Osteoblast (primary cell): ENCODE data around the gene RPS28. TPM values are rescaled to one million over a fixed set of nuclear protein-coding genes. Genes with fewer than 3 reads are reported as not detected.

Source experiments
- DNase-seq: peaks from one replicate; pipeline ENCODE4 v3.0.0; 2011; ENCODE audit warnings: low spot score, mixed read lengths; ENCODE audit not compliant: insufficient read length; ENCODE audit errors: missing footprints
- H2AFZ ChIP-seq: 2 replicates; pipeline ENCODE4 v1.6.0; 2011; ENCODE audit warnings: mild to moderate bottlenecking, low read length
- H3K27ac ChIP-seq: 2 replicates; pipeline ENCODE4 v1.5.1; 2011; ENCODE audit warnings: mild to moderate bottlenecking, low read depth, low read length, moderate library complexity
- H3K27me3 ChIP-seq: 2 replicates; pipeline ENCODE4 v1.6.0; 2012; ENCODE audit warnings: mild to moderate bottlenecking, control low read depth, inconsistent platforms, low read length, moderate library complexity; ENCODE audit not compliant: insufficient read depth
- H3K36me3 ChIP-seq: 2 replicates; pipeline ENCODE4 v1.5.1; 2011; ENCODE audit warnings: mild to moderate bottlenecking, low read length, control low read depth, moderate library complexity; ENCODE audit not compliant: insufficient read depth
- H3K4me1 ChIP-seq: 2 replicates; pipeline ENCODE4 v1.5.1; 2011; ENCODE audit warnings: mild to moderate bottlenecking, low read length, control low read depth, moderate library complexity; ENCODE audit not compliant: insufficient read depth
- H3K4me2 ChIP-seq: 2 replicates; pipeline ENCODE4 v1.6.0; 2011; ENCODE audit warnings: mild to moderate bottlenecking, low read length; ENCODE audit not compliant: insufficient read depth
- H3K4me3 ChIP-seq: fragments of 200-600 bp; sonication (generic); 3 replicates; pipeline ENCODE4 v1.5.1; 2012; ENCODE audit warnings: mild to moderate bottlenecking, low read length, inconsistent platforms; ENCODE audit not compliant: insufficient read depth
- H3K79me2 ChIP-seq: 2 replicates; pipeline ENCODE4 v1.6.0; 2012; ENCODE audit warnings: mild to moderate bottlenecking, low read length, control low read depth, inconsistent platforms; ENCODE audit not compliant: insufficient read depth
- H3K9me3 ChIP-seq: 2 replicates; pipeline ENCODE4 v1.5.1; 2011; ENCODE audit warnings: low read depth, low read length, control low read depth
- H4K20me1 ChIP-seq: 2 replicates; pipeline ENCODE4 v1.6.0; 2012; ENCODE audit warnings: mild to moderate bottlenecking, low read length, control low read depth; ENCODE audit not compliant: insufficient read depth
- total RNA-seq: library from RNA; depleted of rRNA; stranded (reverse); fragments of >200 nt; gene quantifications from 2 replicates; pipeline ENCODE4 v1.2.3, GENCODE V29; 2012
- TF ChIP-seq, protein P1 (sequence below): IDR thresholded peaks from 2 replicates; pipeline ENCODE4 v1.5.1; 2011; ENCODE audit warnings: mild to moderate bottlenecking, low read depth, low read length, moderate library complexity; ENCODE audit errors: extremely low read depth

Gene RPS28
- total RNA-seq, 1 donor = 177 TPM

DNA sequence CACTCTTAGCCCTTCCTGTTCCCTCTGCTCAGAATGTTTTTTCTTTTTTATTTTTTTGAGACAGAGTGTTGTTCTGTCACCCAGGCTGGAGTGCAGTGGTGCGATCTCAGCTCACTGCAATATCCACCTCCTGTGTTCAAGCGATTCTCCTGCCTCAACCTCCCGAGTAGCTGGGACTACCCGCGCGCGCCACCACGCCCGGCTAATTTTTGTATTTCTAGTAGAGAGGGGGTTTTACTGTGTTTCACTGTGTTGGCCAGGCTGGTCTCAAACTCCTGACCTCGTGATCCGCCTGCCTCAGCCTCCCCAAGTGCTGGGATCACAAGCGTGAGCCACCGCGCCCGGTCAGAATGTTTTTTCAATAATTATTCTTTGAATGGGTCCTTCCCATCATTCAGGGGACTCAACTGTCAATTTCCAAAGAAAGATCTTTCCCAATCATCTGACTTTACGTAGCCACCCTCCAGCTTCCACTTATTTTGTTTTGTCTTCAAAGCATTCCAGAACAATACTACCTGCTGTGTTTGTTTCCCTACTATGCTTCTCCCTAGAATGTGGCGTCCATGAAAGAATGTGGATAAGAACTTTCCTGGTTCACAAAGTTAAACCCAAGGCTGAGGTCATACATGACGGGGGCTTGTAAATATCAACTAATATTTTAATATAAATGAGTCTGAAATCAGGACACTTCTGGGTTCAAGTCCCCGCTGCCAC lies 1.3 kb upstream of the RPS28 start:
- Histone ChIP-seq H3K4me3 (peak overlapping the region; percentile 96), H3K36me3 (peaks cover 34% of the 10 kb centered on the region), H3K79me2 (peaks cover 43% of the 10 kb centered on the region), H3K4me2 (peak overlapping the region; percentile 97), H3K9me3 (no peaks in the 10 kb centered on the region), H3K4me1 (peaks cover 25% of the 10 kb centered on the region), H3K27me3 (no peaks in the 10 kb centered on the region), H3K27ac (peak overlapping the region; percentile 83), H2AFZ (peak overlapping the region; percentile 85), H4K20me1 (peaks cover 29% of the 10 kb centered on the region)
- no peak for DNase-seq
- TF ChIP-seq, protein P1, sequence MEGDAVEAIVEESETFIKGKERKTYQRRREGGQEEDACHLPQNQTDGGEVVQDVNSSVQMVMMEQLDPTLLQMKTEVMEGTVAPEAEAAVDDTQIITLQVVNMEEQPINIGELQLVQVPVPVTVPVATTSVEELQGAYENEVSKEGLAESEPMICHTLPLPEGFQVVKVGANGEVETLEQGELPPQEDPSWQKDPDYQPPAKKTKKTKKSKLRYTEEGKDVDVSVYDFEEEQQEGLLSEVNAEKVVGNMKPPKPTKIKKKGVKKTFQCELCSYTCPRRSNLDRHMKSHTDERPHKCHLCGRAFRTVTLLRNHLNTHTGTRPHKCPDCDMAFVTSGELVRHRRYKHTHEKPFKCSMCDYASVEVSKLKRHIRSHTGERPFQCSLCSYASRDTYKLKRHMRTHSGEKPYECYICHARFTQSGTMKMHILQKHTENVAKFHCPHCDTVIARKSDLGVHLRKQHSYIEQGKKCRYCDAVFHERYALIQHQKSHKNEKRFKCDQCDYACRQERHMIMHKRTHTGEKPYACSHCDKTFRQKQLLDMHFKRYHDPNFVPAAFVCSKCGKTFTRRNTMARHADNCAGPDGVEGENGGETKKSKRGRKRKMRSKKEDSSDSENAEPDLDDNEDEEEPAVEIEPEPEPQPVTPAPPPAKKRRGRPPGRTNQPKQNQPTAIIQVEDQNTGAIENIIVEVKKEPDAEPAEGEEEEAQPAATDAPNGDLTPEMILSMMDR = no peak

DNA sequence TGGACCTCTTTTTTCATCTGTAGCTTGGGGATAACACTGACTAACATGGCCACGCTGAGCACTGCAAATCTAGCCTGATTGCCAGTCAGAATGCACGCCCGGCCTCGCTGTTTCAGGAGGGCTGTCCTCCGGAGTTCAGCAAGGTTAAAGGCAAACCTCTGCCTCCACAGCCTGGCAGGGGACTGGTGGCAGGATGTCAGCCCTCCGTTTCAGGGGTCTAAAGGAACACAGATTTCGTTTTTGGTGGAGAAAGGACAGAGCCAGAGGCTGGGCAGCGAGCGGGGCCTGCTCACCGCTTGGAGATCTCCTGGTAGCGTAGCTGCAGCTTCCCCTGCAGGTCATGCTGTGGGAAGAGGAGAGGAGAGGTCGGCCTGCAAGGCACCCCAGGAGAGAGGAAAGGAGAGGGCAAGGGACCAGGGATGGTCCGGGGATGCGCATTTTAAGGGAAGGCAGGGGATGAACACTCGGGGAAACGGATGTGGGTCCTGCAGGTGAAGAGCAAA lies 681 bp upstream of the RPS28 start:
- Histone ChIP-seq H4K20me1 (peaks cover 29% of the 10 kb centered on the region), H2AFZ (peak overlapping the region; percentile 85), H3K36me3 (peaks cover 28% of the 10 kb centered on the region), H3K27me3 (no peaks in the 10 kb centered on the region), H3K27ac (peak overlapping the region; percentile 83), H3K9me3 (no peaks in the 10 kb centered on the region), H3K4me3 (peak overlapping the region; percentile 96), H3K4me1 (peaks cover 25% of the 10 kb centered on the region), H3K79me2 (peaks cover 43% of the 10 kb centered on the region), H3K4me2 (peak overlapping the region; percentile 97)
- peak; percentile 86 for DNase-seq
- TF ChIP-seq, protein P1 = no peak

DNA sequence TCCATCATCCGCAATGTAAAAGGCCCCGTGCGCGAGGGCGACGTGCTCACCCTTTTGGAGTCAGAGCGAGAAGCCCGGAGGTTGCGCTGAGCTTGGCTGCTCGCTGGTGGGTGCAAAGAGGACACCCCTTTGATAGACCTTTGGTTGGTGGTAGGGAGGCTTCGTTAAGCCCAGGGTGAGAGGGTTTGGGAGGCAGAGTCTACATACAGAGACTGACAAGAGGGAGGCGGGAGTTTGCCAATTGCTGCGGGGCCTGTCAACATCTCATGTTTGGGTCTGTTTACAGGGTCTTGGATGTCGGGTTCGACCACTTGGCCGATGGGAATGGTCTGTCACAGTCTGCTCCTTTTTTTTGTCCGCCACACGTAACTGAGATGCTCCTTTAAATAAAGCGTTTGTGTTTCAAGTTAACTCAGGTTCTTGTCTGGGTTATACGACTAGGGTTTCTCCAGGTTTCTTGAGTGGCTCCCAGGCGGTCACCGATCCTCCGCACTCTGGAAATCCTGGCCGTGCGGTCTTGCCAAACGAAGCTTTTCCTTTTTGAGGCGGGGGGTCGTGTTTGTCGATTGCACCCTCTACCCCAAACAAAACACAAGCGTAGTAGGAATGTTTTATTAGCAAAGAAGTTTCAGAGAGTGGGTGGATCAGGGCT lies 816 bp downstream of the RPS28 start:
- H3K27ac ChIP-seq = peak overlapping the region; percentile 83
- peaks cover 18% of the 10 kb centered on the region for H3K36me3 ChIP-seq
- H3K4me2 ChIP-seq = peak overlapping the region; percentile 96
- H2AFZ ChIP-seq = no peak overlapping the region
- peak; percentile 78 for DNase-seq
- peaks cover 29% of the 10 kb centered on the region for H4K20me1 ChIP-seq
- H3K79me2 ChIP-seq = peaks cover 43% of the 10 kb centered on the region
- H3K9me3 ChIP-seq = no peaks in the 10 kb centered on the region
- peaks cover 25% of the 10 kb centered on the region for H3K4me1 ChIP-seq
- H3K27me3 ChIP-seq = no peaks in the 10 kb centered on the region
- TF ChIP-seq, protein P1 = no peak
- H3K4me3 ChIP-seq = peak overlapping the region; percentile 96

DNA sequence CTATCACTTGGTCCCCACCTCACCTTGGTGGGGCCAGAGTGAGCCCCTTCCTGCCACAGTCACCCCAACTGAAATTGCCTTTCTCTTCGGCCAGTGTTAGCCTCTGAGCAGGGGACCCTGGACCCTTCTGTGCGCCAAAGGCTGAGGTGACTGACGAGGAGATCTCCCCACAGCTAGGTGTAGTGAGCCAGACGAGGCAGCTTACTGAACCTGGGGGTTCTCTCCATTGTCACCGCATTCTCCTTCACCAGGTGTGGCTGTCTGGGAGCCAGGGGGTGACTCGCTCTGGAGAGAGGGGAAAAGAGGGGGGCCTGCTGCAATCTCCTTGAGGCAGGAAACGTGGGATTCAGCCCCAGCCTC lies 1.3 kb downstream of the RPS28 start:
- no peak for DNase-seq
- Histone ChIP-seq H3K27me3 (no peaks in the 10 kb centered on the region), H3K79me2 (peaks cover 43% of the 10 kb centered on the region), H3K4me2 (peak overlapping the region; percentile 96), H2AFZ (no peak overlapping the region), H3K9me3 (no peaks in the 10 kb centered on the region), H3K4me1 (peaks cover 25% of the 10 kb centered on the region), H3K4me3 (peak overlapping the region; percentile 96), H3K36me3 (peaks cover 18% of the 10 kb centered on the region), H3K27ac (no peak overlapping the region), H4K20me1 (peaks cover 29% of the 10 kb centered on the region)
- TF ChIP-seq, protein P1 = no peak
